NT2/D1 (cell line): Measurements from ENCODE around the gene ZBTB40.

ENCODE experiments used
- SUZ12 ChIP-seq: IDR thresholded peaks from 2 replicates; pipeline ENCODE4 v1.6.1; 2011; ENCODE audit not compliant: insufficient read length, insufficient read depth; ENCODE audit errors: extremely low read depth
- YY1 ChIP-seq: IDR thresholded peaks from 2 replicates; pipeline ENCODE4 v1.6.1; 2011; ENCODE audit not compliant: insufficient read length, insufficient read depth
- ZNF274 ChIP-seq: IDR thresholded peaks from 2 replicates; pipeline ENCODE4 v1.6.1; 2011; ENCODE audit warnings: mild to moderate bottlenecking, low read depth, low read length

GRCh38 chr1:22442212-22442894 is 9.3 kb upstream of the ZBTB40 start:
- TF ChIP-seq SUZ12 (no peak), ZNF274 (no peak), YY1 (no peak)
